Omental fat pad (tissue), 4 donors: Measurements from ENCODE around the gene GRAP2. TPM values are rescaled to one million over a fixed set of nuclear protein-coding genes. Genes with fewer than 3 reads are reported as not detected.

Experiments used
- ATAC-seq: fragments of 150-250 bp; one replicate; pipeline ENCODE4 v1.9.1; 2016; ENCODE audit warnings: mild to moderate bottlenecking, moderate library complexity; ENCODE audit not compliant: low FRiP score
- DNase-seq: peaks from one replicate; pipeline ENCODE4 v3.0.0-alpha.2; 2019; ENCODE audit warnings: low spot score
- CTCF ChIP-seq, 3 donors: fragments of 450-650 bp; IDR thresholded peaks; one replicate each; pipeline ENCODE4 v1.5.1; 2016 to 2017; ENCODE audit warnings: antibody characterized with exemption in 3 of 3, mild to moderate bottlenecking in 3 of 3, moderate library complexity in 2 of 3
- total RNA-seq, 4 donors: library from RNA; depleted of rRNA; stranded (reverse); fragments of >200 nt; gene quantifications; one replicate each; pipeline ENCODE4 v1.1.0, GENCODE V29; 2016

Gene GRAP2
- total RNA-seq, 4 donors from 2014 or later, result 1.0 to 9.5 (median 3.7) TPM

GRCh38 chr22:39960791-39961746 lies 60.2 kb downstream of the GRAP2 start:
- no peak for TF ChIP-seq CTCF (IDR thresholded peaks at IDR 0.05)
- DNase-seq, result no peak
- no peak for ATAC-seq

GRCh38 chr22:39962071-39962470 lies 61.2 kb downstream of the GRAP2 start:
- TF ChIP-seq CTCF (IDR thresholded peaks at IDR 0.05), result no peak
- no peak for DNase-seq
- ATAC-seq, result no peak

- ATAC-seq, result no peak
- DNase-seq, result no peak
- no peak for TF ChIP-seq CTCF (IDR thresholded peaks at IDR 0.05)
These were observed 64.9 kb downstream of the GRAP2 start for GRCh38 chr22:39965748-39966147.

- TF ChIP-seq CTCF (IDR thresholded peaks at IDR 0.05), result no peak
- no peak for ATAC-seq
- no peak for DNase-seq
These were observed 65.6 kb downstream of the GRAP2 start for GRCh38 chr22:39966470-39966869.

GRCh38 chr22:39967103-39967829 lies 66.4 kb downstream of the GRAP2 start:
- ATAC-seq (no peak), DNase-seq (no peak)
- TF ChIP-seq CTCF (IDR thresholded peaks at IDR 0.05), result no peak

- TF ChIP-seq CTCF (IDR thresholded peaks at IDR 0.05), result no peak
- DNase-seq, result no peak
- ATAC-seq, result no peak
These were observed 67.4 kb downstream of the GRAP2 start for GRCh38 chr22:39967996-39968972.
